GM18951 (cell line): ENCODE measurements around the gene GRPR.
"Not testable (repeated sequence)": the region's sequence is repeated elsewhere in the genome, so short reads cannot be mapped to it uniquely, and the experiment has no call there.

Experiments used
- POLR2A ChIP-seq: IDR thresholded peaks from 4 replicates; pipeline ENCODE4 v1.6.1; 2011; ENCODE audit warnings: mild to moderate bottlenecking; ENCODE audit not compliant: insufficient read length, insufficient read depth; ENCODE audit errors: extremely low read depth
- in situ Hi-C: fragments of 300-500 bp; cut with MboI; formaldehyde crosslinking; loops from one replicate; pipeline ENCODE4 v1.12.0; 2022; ENCODE audit warnings: low sequenced_read_pairs, mixed read lengths, inconsistent platforms; ENCODE audit not compliant: unreplicated experiment

The GRPR gene

GRCh38 chrX:16142246-16142558 is 18.8 kb downstream of the GRPR start:
- in situ Hi-C loops: no loop called here
- no peak for TF ChIP-seq POLR2A

- in situ Hi-C loops: no loop called here
- TF ChIP-seq POLR2A: no peak
Measured at GRCh38 chrX:16143968-16144367, 20.6 kb downstream of the GRPR start.

- in situ Hi-C loops: no loop called here
Measured at GRCh38 chrX:16144420-16144819, 21.1 kb downstream of the GRPR start.

GRCh38 chrX:16145093-16145492 is 21.7 kb downstream of the GRPR start:
- in situ Hi-C loops: not testable (repeated sequence)

More at GRCh38 chrX:16144420-16144819, 21.1 kb downstream of the GRPR start:
- TF ChIP-seq POLR2A: no peak

- in situ Hi-C loops: no loop called here
- no peak for TF ChIP-seq POLR2A
Measured at GRCh38 chrX:16145656-16146055, 22.3 kb downstream of the GRPR start.

- TF ChIP-seq POLR2A: no peak
- in situ Hi-C loops: no loop called here
Measured at GRCh38 chrX:16148896-16149295, 25.5 kb downstream of the GRPR start.

- TF ChIP-seq POLR2A: no peak
- in situ Hi-C loops: no loop called here
Measured at GRCh38 chrX:16155581-16156096, 32.3 kb downstream of the GRPR start.

- in situ Hi-C loops: no loop called here
- no peak for TF ChIP-seq POLR2A
Measured at GRCh38 chrX:16156692-16157331, 33.4 kb downstream of the GRPR start.

GRCh38 chrX:16160729-16161128 is 37.4 kb downstream of the GRPR start:
- TF ChIP-seq POLR2A: no peak
- in situ Hi-C loops: no loop called here

GRCh38 chrX:16161173-16161572 is 37.8 kb downstream of the GRPR start:
- in situ Hi-C loops: not testable (repeated sequence)

GRCh38 chrX:16162391-16162790 is 39.0 kb downstream of the GRPR start:
- no peak for TF ChIP-seq POLR2A
- in situ Hi-C loops: no loop called here

- no peak for TF ChIP-seq POLR2A
- in situ Hi-C loops: no loop called here
Measured at GRCh38 chrX:16164748-16165147, 41.4 kb downstream of the GRPR start.

- in situ Hi-C loops: no loop called here
- TF ChIP-seq POLR2A: no peak
Measured at GRCh38 chrX:16167181-16167580, 43.8 kb downstream of the GRPR start, which contains the start of gene MAGEB17. MAGEB17 (plus strand) TSS chrX:16167481; CDS start chrX:16170383, 2,902 bp downstream.

- in situ Hi-C loops: no loop called here
- no peak for TF ChIP-seq POLR2A
Measured at GRCh38 chrX:16171039-16171438, 47.7 kb downstream of the GRPR start.

GRCh38 chrX:16171944-16172343 is 48.6 kb downstream of the GRPR start:
- in situ Hi-C loops: no loop called here
- no peak for TF ChIP-seq POLR2A

GRCh38 chrX:16172391-16172790 is 49.0 kb downstream of the GRPR start:
- in situ Hi-C loops: no loop called here
- TF ChIP-seq POLR2A: no peak
